ENCODE results near the gene IL17A. TPM values are rescaled to one million over a fixed set of nuclear protein-coding genes. Genes with fewer than 3 reads are reported as not detected.

The IL17A gene
- total RNA-seq, 6 experiments from 2014 or later, result not detected

DNA sequence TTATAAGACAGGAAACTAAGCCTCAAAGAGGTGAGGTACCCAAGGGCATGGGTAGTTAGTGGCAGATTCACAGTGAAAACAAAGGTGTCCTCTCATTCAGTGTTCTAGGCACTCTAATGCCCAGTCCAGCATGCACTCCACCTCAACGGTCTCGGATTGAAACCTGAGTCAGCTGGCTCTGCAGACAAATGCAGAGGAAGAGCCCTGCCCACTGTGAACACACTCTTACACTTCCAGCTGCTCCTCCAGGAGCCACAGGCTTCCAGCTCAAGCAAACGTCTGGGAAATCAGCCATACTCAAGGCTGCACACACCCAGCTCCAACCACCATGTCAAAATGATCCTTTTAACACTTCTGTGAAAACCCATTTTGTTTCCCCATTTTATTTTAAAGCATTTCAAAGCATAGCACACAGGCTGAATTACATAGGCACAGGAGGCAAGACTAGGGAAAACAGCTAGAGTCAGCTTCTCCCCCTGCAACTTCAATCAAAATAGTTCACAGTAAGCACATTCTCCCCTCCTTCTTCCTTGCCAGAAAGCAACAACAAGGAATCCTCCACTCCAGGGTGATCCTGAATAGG is 3.0 kb upstream of the IL17A start:
- no peak for ATAC-seq
- Histone ChIP-seq H3K4me3 (no peak overlapping the region), H3K27me3 (no peaks in the 10 kb centered on the region), H3K9me3 (no peaks in the 10 kb centered on the region), H3K36me3 (no peaks in the 10 kb centered on the region), H3K4me1 (no peaks in the 10 kb centered on the region), H3K27ac (no peak overlapping the region)
- DNase-seq, result no peak
- intact Hi-C loops (cut with DNase I), result no loop called here
- TF ChIP-seq, protein P1, sequence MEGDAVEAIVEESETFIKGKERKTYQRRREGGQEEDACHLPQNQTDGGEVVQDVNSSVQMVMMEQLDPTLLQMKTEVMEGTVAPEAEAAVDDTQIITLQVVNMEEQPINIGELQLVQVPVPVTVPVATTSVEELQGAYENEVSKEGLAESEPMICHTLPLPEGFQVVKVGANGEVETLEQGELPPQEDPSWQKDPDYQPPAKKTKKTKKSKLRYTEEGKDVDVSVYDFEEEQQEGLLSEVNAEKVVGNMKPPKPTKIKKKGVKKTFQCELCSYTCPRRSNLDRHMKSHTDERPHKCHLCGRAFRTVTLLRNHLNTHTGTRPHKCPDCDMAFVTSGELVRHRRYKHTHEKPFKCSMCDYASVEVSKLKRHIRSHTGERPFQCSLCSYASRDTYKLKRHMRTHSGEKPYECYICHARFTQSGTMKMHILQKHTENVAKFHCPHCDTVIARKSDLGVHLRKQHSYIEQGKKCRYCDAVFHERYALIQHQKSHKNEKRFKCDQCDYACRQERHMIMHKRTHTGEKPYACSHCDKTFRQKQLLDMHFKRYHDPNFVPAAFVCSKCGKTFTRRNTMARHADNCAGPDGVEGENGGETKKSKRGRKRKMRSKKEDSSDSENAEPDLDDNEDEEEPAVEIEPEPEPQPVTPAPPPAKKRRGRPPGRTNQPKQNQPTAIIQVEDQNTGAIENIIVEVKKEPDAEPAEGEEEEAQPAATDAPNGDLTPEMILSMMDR (IDR thresholded peaks at IDR 0.05), result no peak
- TF ChIP-seq POLR2A (IDR thresholded peaks at IDR 0.05), result no peak
- 34% methylated on average over 3 of the region's 3 CpGs for WGBS (ENCODE audit: insufficient coverage, low coverage, low lambda C conversion rate, missing lambda C conversion rate)

DNA sequence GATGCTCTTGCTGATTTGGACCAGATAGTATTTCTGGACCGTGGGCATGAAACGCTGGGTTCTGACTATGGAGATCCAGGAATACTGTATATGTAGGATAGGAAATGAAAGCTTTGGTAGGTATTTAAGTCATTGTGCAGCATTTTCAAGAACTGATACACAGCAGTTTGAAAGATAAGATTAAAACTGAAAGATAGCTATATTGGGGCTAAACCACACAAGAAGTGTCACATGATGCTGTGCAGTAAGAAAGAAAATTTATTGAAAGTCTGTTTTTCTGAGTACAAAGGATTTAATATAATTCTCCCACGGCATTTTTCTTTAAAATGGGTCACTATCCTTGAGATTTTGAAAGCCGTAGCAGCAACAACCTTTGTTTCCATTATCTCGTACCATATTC is 305 bp downstream of the IL17A start:
- DNase-seq (no peak), ATAC-seq (no peak)
- H3K4me1 ChIP-seq, result no peaks in the 10 kb centered on the region
- no peaks in the 10 kb centered on the region for H3K27me3 ChIP-seq
- intact Hi-C loops (cut with DNase I), result no loop called here
- no peak overlapping the region for H3K27ac ChIP-seq
- 78% methylated on average over 5 of the region's 5 CpGs for WGBS (ENCODE audit: insufficient coverage, low coverage, low lambda C conversion rate, missing lambda C conversion rate)
- no peaks in the 10 kb centered on the region for H3K9me3 ChIP-seq
- H3K36me3 ChIP-seq, result no peaks in the 10 kb centered on the region
- no peak for TF ChIP-seq POLR2A (IDR thresholded peaks at IDR 0.05)
- TF ChIP-seq, protein P1 (IDR thresholded peaks at IDR 0.05), result no peak
- H3K4me3 ChIP-seq, result no peak overlapping the region

DNA sequence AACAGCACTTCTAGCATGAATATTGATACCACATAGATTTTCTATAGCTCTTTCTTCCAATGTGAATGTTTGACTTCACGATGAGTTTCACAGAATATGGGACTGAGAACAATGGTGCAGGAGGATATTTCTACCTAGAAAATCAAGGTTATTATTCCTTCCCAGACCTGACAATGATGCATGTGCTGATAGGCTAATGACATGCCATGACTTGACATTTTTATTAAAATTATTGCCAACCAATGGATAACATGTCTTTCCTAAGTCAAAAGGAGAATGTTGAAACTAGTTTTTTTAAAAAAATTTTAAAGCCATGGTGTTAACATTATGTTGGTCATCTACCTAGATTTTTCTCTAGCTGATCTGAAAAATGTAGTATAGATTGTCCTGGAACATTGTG is 923 bp downstream of the IL17A start:
- Histone ChIP-seq H3K9me3 (no peaks in the 10 kb centered on the region), H3K4me3 (no peak overlapping the region), H3K27me3 (no peaks in the 10 kb centered on the region), H3K36me3 (no peaks in the 10 kb centered on the region), H3K4me1 (no peaks in the 10 kb centered on the region), H3K27ac (no peak overlapping the region)
- DNase-seq (no peak), ATAC-seq (no peak)
- 79% methylated on average over 1 of the region's 1 CpG for WGBS (ENCODE audit: insufficient coverage, low coverage, low lambda C conversion rate, missing lambda C conversion rate)
- TF ChIP-seq, protein P1 (IDR thresholded peaks at IDR 0.05), result no peak
- no peak for TF ChIP-seq POLR2A (IDR thresholded peaks at IDR 0.05)
- intact Hi-C loops (cut with DNase I), result no loop called here

DNA sequence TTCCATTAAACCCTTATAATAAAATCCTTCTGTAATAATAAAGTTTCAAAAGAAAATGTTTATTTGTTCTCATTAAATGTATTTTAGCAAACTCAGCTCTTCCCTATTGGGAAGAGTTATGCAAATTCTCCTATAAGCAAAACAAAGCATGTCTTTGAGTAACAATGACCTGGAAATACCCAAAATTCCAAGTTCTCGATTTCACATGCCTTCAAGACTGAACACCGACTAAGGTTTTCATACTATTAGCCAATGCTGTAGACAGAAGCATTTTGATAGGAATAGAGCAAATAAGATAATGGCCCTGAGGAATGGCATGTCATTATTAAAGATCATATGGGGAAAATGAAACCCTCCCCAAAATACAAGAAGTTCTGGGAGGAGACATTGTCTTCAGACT is 3.8 kb downstream of the IL17A start:
- intact Hi-C loops (cut with DNase I), result no loop called here

More for the DNA sequence above, 3.8 kb downstream of the IL17A start:
- Histone ChIP-seq H3K4me3 (no peak overlapping the region), H3K36me3 (no peaks in the 10 kb centered on the region), H3K27me3 (no peaks in the 10 kb centered on the region), H3K27ac (no peak overlapping the region), H3K4me1 (no peaks in the 10 kb centered on the region), H3K9me3 (no peaks in the 10 kb centered on the region)
- 77% methylated on average over 2 of the region's 2 CpGs for WGBS (ENCODE audit: insufficient coverage, low coverage, low lambda C conversion rate, missing lambda C conversion rate)
- TF ChIP-seq, protein P1 (IDR thresholded peaks at IDR 0.05), result no peak
- TF ChIP-seq POLR2A (IDR thresholded peaks at IDR 0.05), result no peak
- DNase-seq (no peak), ATAC-seq (no peak)
